CD4-positive, alpha-beta memory T cell (primary cell): ENCODE results near the gene LMF1. TPM values are rescaled to one million over a fixed set of nuclear protein-coding genes. Genes with fewer than 3 reads are reported as not detected.

ENCODE experiments used
- CTCF ChIA-PET: fragments of 350-600 bp; sonication (Branson Sonifier 250); formaldehyde crosslinking; loops from one replicate; lab custom pipeline; 2021; ENCODE audit warnings: inconsistent platforms; ENCODE audit not compliant: partially characterized antibody; lab: Charles Lee
- POLR2A ChIA-PET: fragments of 350-600 bp; sonication (Branson Sonifier 250); formaldehyde crosslinking; loops from one replicate; lab custom pipeline; 2021; ENCODE audit not compliant: partially characterized antibody; lab: Charles Lee
- DNase-seq, 5 donors: peaks; one replicate each; pipeline versions ENCODE4 v3.0.0 to v3.0.0-alpha.2; 2020 to 2022; ENCODE audit warnings: mixed read lengths in 1 of 5
- H3K27ac ChIP-seq: one replicate; pipeline ENCODE4 v1.7.0; 2013; ENCODE audit warnings: low read depth, low read length
- H3K27me3 ChIP-seq: 2 replicates; pipeline ENCODE4 v1.7.0; 2013; ENCODE audit warnings: mild to moderate bottlenecking, low read length, moderate library complexity; ENCODE audit not compliant: insufficient read depth
- H3K36me3 ChIP-seq: 2 replicates; pipeline ENCODE4 v1.7.0; 2013; ENCODE audit warnings: mild to moderate bottlenecking, low read length, moderate library complexity; ENCODE audit not compliant: insufficient read depth
- H3K4me1 ChIP-seq: 2 replicates; pipeline ENCODE4 v1.7.0; 2013; ENCODE audit warnings: mild to moderate bottlenecking, low read length, moderate library complexity; ENCODE audit not compliant: insufficient read depth
- H3K4me3 ChIP-seq, 2 donors: one replicate each; pipeline ENCODE4 v1.7.0; 2013; ENCODE audit warnings: low read length in 2 of 2, mild to moderate bottlenecking in 1 of 2
- H3K9me3 ChIP-seq, 2 donors: one replicate each; pipeline ENCODE4 v1.7.0; 2013; ENCODE audit warnings: low read length in 2 of 2, control low read depth in 1 of 2; ENCODE audit not compliant: control insufficient read depth in 1 of 2
- H3K27ac Mint-ChIP-seq, 7 donors: one replicate each; pipeline ENCODE4 v1.8.0; 2020 to 2021; ENCODE audit warnings: mixed read lengths in 7 of 7, mild to moderate bottlenecking in 6 of 7, inconsistent platforms in 3 of 7, moderate library complexity in 3 of 7
- H3K27me3 Mint-ChIP-seq, 2 donors: one replicate each; pipeline ENCODE4 v1.8.0; 2020 to 2021; ENCODE audit warnings: mixed read lengths in 2 of 2
- H3K36me3 Mint-ChIP-seq, 2 donors: one replicate each; pipeline ENCODE4 v1.8.0; 2020 to 2021; ENCODE audit warnings: mixed read lengths in 2 of 2, inconsistent platforms in 1 of 2, mild to moderate bottlenecking in 1 of 2
- H3K4me1 Mint-ChIP-seq, 4 donors: one replicate each; pipeline ENCODE4 v1.8.0; 2020 to 2021; ENCODE audit warnings: mixed read lengths in 4 of 4, mild to moderate bottlenecking in 1 of 4
- H3K4me3 Mint-ChIP-seq, 8 donors: one replicate each; pipeline ENCODE4 v1.8.0; 2020 to 2021; ENCODE audit warnings: mixed read lengths in 8 of 8, mild to moderate bottlenecking in 7 of 8, moderate library complexity in 6 of 8, inconsistent platforms in 3 of 8
- H3K9me3 Mint-ChIP-seq, 8 donors: one replicate each; pipeline ENCODE4 v1.8.0; 2020 to 2021; ENCODE audit warnings: mixed read lengths in 8 of 8, mild to moderate bottlenecking in 5 of 8, inconsistent platforms in 3 of 8, moderate library complexity in 1 of 8
- intact Hi-C: fragments of 100-400 bp; cut with micrococcal nuclease; formaldehyde crosslinking; loops from one replicate; pipeline ENCODE4 v1.15.1; 2023
- polyA plus RNA-seq, 2 donors: library from polyadenylated mRNA; unstranded; fragments of 300-500 nt; fragmentation: Illumina TruSeq; gene quantifications; one replicate each; pipeline ENCODE4 v1.2.3, GENCODE V29; 2021
- total RNA-seq, 2 experiments: library from RNA; stranded (reverse); gene quantifications; one replicate each; pipeline ENCODE4 v1.2.3, GENCODE V29; 2021

Gene LMF1
- total and polyA plus RNA-seq, 4 experiments from 2014 or later = 8.5 to 59.7 (median 32.6) TPM

GRCh38 chr16:873889-874288, 96.9 kb downstream of the LMF1 start:
- POLR2A ChIA-PET = no interaction called here
- no peaks in the 10 kb centered on the region for H3K27me3 Mint-ChIP-seq
- peaks cover 11 to 22% of the 10 kb centered on the region in 2 donors for H3K36me3 Mint-ChIP-seq
- Histone ChIP-seq H3K4me1 (no peaks in the 10 kb centered on the region), H3K4me3 (no peak overlapping the region), H3K9me3 (no peaks in the 10 kb centered on the region), H3K27ac (no peak overlapping the region), H3K27me3 (no peaks in the 10 kb centered on the region), H3K36me3 (no peaks in the 10 kb centered on the region)
- no peak overlapping the region for H3K27ac Mint-ChIP-seq
- H3K4me1 Mint-ChIP-seq = peaks cover 0 to 2% (median under 1%) of the 10 kb centered on the region in 4 donors
- H3K9me3 Mint-ChIP-seq = no peaks in the 10 kb centered on the region
- CTCF ChIA-PET = no interaction called here
- intact Hi-C loops = no loop called here
- H3K4me3 Mint-ChIP-seq = no peak overlapping the region
- no peak for DNase-seq

- H3K36me3 Mint-ChIP-seq = peaks cover 11 to 22% of the 10 kb centered on the region in 2 donors
- DNase-seq = no peak
- Histone ChIP-seq H3K27me3 (no peaks in the 10 kb centered on the region), H3K36me3 (no peaks in the 10 kb centered on the region), H3K27ac (no peak overlapping the region), H3K4me3 (no peak overlapping the region), H3K4me1 (no peaks in the 10 kb centered on the region), H3K9me3 (no peaks in the 10 kb centered on the region)
- POLR2A ChIA-PET = no interaction called here
- peak overlapping the region in 1 of 7 donors; percentile 27 for H3K27ac Mint-ChIP-seq
- no peaks in the 10 kb centered on the region for H3K27me3 Mint-ChIP-seq
- H3K9me3 Mint-ChIP-seq = no peaks in the 10 kb centered on the region
- CTCF ChIA-PET = no interaction called here
- H3K4me3 Mint-ChIP-seq = no peak overlapping the region
- peaks cover 0 to 2% (median 0%) of the 10 kb centered on the region in 4 donors for H3K4me1 Mint-ChIP-seq
- intact Hi-C loops = no loop called here
Measured at GRCh38 chr16:873243-873661, 97.5 kb downstream of the LMF1 start.

- Histone ChIP-seq H3K27ac (no peak overlapping the region), H3K4me3 (no peak overlapping the region), H3K27me3 (no peaks in the 10 kb centered on the region), H3K9me3 (no peaks in the 10 kb centered on the region), H3K4me1 (no peaks in the 10 kb centered on the region), H3K36me3 (no peaks in the 10 kb centered on the region)
- no peak for DNase-seq
- no peak overlapping the region for H3K4me3 Mint-ChIP-seq
- H3K36me3 Mint-ChIP-seq = peaks cover 11 to 21% of the 10 kb centered on the region in 2 donors
- H3K27me3 Mint-ChIP-seq = no peaks in the 10 kb centered on the region
- no peaks in the 10 kb centered on the region for H3K9me3 Mint-ChIP-seq
- POLR2A ChIA-PET = no interaction called here
- H3K4me1 Mint-ChIP-seq = peaks cover 0 to 2% (median 0%) of the 10 kb centered on the region in 4 donors
- CTCF ChIA-PET = no interaction called here
- intact Hi-C loops = no loop called here
- H3K27ac Mint-ChIP-seq = peak overlapping the region in 1 of 7 donors; percentile 27
Measured at GRCh38 chr16:872436-873242, 98.1 kb downstream of the LMF1 start.

GRCh38 chr16:871562-872345, 99.0 kb downstream of the LMF1 start:
- DNase-seq = no peak
- no peaks in the 10 kb centered on the region for H3K27me3 ChIP-seq
- Mint-ChIP-seq H3K4me3 (no peak overlapping the region), H3K27me3 (no peaks in the 10 kb centered on the region), H3K4me1 (peaks cover 0 to 2% (median 0%) of the 10 kb centered on the region in 4 donors), H3K27ac (no peak overlapping the region), H3K36me3 (peaks cover 10 to 17% of the 10 kb centered on the region in 2 donors), H3K9me3 (no peaks in the 10 kb centered on the region)
- no peaks in the 10 kb centered on the region for H3K9me3 ChIP-seq
- H3K4me3 ChIP-seq = no peak overlapping the region
- CTCF ChIA-PET = no interaction called here
- intact Hi-C loops = no loop called here
- POLR2A ChIA-PET = no interaction called here
- H3K4me1 ChIP-seq = no peaks in the 10 kb centered on the region
- no peaks in the 10 kb centered on the region for H3K36me3 ChIP-seq
- H3K27ac ChIP-seq = no peak overlapping the region

- no peaks in the 10 kb centered on the region for H3K9me3 ChIP-seq
- H3K27me3 Mint-ChIP-seq = no peaks in the 10 kb centered on the region
- no peak for DNase-seq
- H3K36me3 ChIP-seq = no peaks in the 10 kb centered on the region
- H3K27me3 ChIP-seq = no peaks in the 10 kb centered on the region
- H3K27ac ChIP-seq = no peak overlapping the region
- ChIA-PET POLR2A (no interaction called here), CTCF (no interaction called here)
- no peaks in the 10 kb centered on the region for H3K4me1 ChIP-seq
- H3K4me3 Mint-ChIP-seq = no peak overlapping the region
- no peaks in the 10 kb centered on the region for H3K4me1 Mint-ChIP-seq
- no peaks in the 10 kb centered on the region for H3K9me3 Mint-ChIP-seq
- intact Hi-C loops = no loop called here
- H3K4me3 ChIP-seq = no peak overlapping the region
- no peak overlapping the region for H3K27ac Mint-ChIP-seq
- H3K36me3 Mint-ChIP-seq = peaks cover 9 to 15% of the 10 kb centered on the region in 2 donors
Measured at GRCh38 chr16:870856-871561, 99.8 kb downstream of the LMF1 start.

- Histone ChIP-seq H3K36me3 (no peaks in the 10 kb centered on the region), H3K27me3 (no peaks in the 10 kb centered on the region), H3K4me3 (no peak overlapping the region), H3K27ac (no peak overlapping the region), H3K9me3 (no peaks in the 10 kb centered on the region), H3K4me1 (no peaks in the 10 kb centered on the region)
- H3K27ac Mint-ChIP-seq = no peak overlapping the region
- no peaks in the 10 kb centered on the region for H3K9me3 Mint-ChIP-seq
- H3K4me3 Mint-ChIP-seq = no peak overlapping the region
- peaks cover 13% of the 10 kb centered on the region in 2 donors for H3K36me3 Mint-ChIP-seq
- intact Hi-C loops = no loop called here
- no peak for DNase-seq
- ChIA-PET POLR2A (no interaction called here), CTCF (no interaction called here)
- H3K4me1 Mint-ChIP-seq = no peaks in the 10 kb centered on the region
- no peaks in the 10 kb centered on the region for H3K27me3 Mint-ChIP-seq
Measured at GRCh38 chr16:869823-870641, 100.8 kb downstream of the LMF1 start.
